GM19467 (cell line): ENCODE data around the gene AARSD1.
"Not testable (repeated sequence)": the region's sequence is repeated elsewhere in the genome, so short reads cannot be mapped to it uniquely, and the experiment has no call there.

ENCODE experiments used
- ATAC-seq: cut with Tn5 transposase; IDR thresholded peaks from one replicate; pipeline ENCODE4 v1.9.1; 2021; ENCODE audit warnings: mild to moderate bottlenecking, moderate library complexity; ENCODE audit not compliant: unreplicated experiment

AARSD1 gene, protein sequence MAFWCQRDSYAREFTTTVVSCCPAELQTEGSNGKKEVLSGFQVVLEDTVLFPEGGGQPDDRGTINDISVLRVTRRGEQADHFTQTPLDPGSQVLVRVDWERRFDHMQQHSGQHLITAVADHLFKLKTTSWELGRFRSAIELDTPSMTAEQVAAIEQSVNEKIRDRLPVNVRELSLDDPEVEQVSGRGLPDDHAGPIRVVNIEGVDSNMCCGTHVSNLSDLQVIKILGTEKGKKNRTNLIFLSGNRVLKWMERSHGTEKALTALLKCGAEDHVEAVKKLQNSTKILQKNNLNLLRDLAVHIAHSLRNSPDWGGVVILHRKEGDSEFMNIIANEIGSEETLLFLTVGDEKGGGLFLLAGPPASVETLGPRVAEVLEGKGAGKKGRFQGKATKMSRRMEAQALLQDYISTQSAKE

DNA sequence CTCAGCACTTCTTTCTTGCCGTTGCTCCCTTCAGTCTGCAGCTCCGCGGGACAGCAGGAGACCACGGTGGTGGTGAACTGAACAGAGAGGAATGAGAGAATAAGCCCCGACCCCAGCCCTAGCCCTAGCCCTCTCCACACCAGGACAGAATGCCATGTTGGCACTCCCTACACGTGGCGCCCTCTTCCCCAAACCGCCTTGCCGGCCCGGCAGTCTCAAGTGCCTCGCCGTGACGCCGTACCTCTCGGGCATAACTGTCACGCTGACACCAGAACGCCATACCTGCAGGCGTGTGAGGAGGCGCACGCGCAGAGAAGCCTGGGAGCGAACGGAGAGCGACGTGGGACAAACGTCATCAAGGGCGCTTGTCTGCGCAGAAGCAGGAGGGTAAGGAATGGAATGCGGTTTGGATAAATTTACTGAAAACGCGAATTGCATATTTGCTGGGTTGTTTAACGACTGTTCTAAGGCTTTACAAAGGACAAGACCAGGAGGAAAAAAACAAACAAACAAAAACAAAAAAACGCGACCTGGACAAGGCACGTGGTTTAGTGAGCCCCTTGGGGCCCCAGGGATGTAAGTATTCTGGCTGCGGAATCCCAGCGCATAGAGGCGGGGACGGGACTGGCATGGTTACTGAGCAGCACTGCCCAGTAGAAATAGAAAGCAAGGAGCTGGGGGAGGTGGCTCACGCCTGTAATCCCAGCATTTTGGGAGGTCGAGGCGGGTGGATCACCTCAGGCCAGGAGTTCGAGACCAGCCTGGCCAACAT, at the start of gene AARSD1:
AARSD1 (minus strand) TSS at position 294 of the 772 bp plus-strand sequence; CDS start at position 280, 14 bp downstream.
- ATAC-seq, result peak; percentile 67

DNA sequence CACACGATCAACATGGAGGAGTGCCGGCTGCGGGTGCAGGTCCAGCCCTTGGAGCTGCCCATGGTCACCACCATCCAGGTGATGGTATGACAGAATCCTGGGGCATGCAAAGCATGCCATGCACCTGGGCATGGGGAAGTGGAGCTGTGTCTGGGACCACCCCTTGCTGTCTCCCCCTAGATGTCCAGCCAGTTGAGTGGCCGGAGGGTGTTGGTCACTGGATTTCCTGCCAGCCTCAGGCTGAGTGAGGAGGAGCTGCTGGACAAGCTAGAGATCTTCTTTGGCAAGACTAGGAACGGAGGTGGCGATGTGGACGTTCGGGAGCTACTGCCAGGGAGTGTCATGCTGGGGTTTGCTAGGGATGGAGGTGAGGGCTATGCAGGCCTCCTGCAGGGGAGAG, 49.0 kb upstream of the AARSD1 start:
- ATAC-seq, result no peak

DNA sequence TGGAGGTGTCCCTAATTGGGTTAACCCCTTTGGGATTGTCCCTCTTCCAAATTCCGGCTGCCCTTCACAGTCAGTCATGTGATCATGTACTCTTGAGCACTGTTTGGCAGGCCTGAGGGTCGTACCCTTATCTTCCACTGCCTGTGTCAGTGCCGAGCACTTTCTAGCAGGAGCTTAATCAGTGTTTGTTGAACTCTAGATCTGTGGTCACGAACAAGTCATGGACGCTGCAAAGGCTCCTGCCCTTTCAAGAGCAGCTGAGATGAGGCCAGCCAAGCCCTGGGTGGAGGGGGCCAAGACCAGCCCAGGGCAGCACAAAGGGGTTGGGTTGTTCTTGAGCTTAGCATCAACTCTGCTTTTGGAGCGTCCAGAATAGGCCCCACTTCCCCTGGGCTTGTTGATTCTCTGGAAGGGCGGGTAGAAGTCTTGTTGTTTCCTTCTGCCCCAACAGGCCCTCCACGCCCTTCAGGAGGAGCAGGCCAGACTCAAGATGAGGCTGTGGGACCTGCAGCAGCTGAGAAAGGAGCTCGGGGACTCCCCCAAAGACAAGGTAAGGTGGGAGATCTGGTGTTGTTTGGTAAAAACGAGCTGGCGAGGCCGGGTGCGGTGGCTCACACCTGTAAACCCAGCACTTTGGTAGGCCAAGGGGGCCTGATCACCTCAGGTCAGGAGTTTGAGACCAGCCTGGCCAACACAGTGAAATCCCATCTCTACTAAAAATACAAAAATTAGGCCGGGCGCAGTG, 47.6 kb upstream of the AARSD1 start:
- no peak for ATAC-seq

DNA sequence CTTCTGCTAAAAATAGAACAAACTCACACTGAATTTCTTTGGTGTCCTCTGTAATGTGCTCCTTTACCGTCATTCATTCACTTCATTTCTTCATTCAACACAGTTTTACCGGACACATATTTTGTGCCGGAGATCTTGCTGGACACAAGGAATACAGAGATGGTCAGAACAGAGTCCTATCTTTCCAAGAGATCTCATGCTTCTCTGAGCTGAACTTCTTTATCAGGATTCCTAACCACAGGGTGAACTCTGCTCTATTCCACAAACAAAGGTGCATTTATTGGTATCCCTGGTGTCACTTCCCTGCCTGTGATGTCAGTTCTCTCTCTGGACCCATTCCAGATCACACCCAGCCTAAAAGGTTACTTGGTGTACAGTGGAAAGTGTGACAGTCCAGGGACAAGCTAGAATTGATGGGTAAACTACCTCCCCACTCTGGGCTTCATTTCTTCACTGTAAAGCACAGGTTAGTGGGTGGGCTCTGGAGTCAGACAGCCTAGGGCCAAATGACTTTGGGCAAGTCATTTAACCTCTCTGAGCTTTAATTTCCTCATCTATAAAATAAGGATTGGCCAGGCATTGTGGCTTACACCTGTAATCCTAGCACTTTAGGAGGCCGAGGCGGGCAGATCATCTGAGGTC, 46.5 kb upstream of the AARSD1 start:
- ATAC-seq, result no peak

DNA sequence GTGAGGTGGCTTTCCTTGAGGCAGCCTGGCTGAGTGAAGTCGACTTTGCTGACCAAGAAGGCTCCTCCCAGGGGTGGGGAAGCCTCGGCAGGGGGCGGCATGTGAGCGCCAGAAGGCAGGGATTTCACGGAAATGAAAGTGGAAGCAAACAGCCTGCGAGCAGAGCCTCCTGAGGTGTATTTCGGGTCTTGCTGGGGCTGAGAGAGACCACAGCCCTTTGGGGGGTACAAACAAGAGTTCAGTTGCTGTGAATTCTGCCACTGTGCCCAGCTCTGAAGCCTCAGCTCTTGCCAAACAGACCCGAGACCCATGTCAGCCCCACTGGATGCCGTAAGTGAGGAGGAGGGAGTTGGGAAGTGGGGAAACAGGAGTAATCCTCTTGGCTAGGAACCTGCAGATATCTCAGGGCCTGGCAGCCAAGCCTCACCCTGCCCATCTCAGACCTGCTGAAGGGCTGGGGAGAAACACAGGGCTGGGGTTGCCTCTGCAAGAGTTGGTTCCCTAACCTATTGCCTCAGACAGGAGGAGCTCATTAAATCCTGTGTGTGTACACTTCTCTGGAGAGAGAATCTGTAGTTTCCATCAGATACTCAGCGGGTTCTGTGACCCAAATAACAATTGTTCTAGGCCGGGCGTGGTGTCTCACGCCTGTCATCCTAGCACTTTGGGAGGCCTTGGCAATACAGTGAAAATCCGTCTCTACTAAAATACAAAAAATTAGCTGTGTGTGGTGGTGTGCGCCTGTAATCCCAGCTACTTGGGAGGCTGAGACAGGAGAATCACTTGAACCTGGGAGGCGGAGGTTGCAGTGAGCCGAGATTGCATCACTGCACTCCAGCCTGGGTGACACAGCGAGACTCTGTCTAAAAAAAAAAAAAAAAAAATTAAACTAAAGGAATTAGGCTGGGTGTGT, 42.6 kb upstream of the AARSD1 start, which contains the start of gene IFI35:
IFI35 (plus strand) TSS at position 146 of the 913 bp plus-strand sequence; CDS start at position 310, 164 bp downstream.
- ATAC-seq, result peak; percentile 77

DNA sequence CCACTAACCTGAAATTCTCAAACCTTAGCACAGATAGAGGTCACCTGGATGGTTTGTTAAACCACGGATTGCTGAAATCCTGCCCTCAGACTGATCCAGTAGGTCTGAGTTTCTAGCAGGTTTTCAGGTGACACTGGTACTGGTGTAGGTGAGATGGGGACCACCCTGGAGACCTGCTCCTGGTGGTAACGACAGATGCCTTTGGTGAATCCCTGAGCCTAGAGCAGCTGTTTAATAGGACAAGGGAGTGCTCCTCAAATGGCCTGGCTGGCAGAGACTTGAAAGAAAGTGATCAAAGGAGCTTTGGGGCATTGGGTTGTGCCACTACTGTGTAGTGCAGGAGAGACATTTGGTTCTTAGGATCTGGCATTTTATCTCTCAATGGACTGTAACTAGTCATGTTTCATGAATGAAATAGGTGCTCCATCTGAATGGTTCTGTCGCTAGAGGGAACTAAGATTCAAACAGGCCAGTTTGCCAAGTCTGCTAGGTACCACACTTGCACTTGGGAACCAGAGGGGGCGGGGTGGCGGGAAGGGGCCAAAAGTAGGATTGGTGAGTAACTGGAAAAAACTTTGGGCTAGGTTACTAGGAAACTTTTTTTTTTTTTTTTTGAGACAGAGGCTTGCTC, 39.4 kb upstream of the AARSD1 start:
- ATAC-seq, result no peak

DNA sequence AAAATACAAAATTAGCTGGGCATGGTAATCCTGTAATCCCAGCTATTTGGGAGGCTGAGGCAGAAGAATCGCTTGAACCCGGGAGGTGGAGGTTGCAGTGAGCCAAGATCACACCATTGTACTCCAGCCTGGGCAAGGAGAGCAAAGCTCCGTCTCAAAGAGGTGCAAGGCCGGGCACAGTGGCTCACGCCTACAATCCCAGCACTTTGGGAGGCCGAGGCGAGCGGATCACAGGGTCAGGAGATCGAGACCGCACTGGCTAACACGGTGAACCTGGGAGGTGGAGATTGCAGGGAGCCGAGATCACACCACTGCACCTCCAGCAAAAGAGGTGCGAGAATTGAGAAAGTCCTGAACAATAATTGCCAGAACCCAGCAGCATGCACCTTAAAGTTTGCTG, 36.6 kb upstream of the AARSD1 start:
- not testable (repeated sequence) for ATAC-seq

DNA sequence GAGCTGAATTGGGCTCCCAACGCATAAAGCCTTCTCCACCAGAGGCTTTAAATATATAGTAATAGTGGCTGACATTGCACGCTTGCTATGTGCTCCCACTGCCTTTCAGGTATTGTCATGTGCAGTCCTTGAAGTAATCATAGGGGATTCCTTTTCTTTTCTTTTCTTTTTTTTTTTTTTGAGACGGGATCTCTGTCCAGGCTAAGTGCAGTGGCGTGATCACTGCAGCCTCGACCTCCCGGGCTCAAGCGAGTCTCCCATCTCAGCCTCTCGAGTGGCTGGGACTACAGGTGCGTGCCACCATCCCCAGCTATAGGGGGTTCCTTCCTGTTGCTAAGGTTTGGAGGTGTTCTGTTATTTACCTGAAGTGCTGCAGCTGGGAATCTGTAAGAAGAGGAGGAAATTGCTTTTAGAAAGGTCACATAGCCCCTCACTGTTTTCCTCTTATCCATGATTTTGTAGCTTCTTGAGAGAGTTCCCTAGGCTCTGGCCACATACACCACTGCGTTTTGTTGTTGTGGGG, 34.8 kb upstream of the AARSD1 start:
- ATAC-seq, result no peak

DNA sequence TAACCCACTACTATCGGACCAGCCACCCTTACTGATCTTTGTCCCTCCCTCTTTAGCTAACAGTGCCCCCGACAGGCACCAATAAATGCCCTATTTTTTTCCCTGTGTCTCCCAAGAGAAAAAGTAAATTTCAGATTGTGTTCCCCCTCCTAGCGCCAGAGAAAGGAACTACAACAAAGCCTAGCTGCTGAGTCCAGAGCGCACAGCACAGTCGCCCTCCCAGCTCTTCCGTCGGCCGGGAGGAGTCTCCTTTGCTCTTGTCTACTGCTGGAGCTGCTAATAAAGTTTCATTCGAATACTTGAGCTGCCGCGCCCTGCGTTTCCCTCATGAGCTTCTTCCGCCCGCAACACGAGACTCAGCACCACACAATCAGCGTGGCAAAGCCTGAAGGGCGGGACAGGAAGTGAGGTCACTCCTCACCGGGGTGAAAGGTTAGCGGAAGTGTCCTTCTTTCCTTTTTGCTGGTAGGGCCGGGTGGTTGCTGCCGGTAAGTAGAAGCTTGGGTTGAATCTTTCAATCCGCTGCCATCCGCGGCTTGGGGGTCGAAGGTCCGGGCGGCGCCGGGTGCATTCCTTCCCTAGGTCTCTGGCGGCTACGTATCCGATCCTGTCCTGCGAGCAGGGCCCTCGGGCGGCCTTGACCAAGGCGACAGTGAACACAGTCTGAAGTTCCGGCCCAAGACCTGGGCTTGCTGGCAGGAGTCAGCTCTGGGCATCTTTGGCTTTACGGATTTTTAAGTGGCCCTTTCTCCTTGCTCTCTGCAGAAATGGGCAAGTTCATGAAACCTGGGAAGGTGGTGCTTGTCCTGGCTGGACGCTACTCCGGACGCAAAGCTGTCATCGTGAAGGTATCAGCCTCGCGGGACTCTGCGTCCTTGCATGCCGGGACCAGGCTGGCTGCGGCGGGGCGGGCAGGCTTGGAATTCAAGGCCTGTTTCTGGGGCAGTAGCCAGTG, 34.0 kb upstream of the AARSD1 start, which contains the start of gene RPL27:
RPL27 (plus strand) TSS at position 436 of the 955 bp plus-strand sequence; CDS start at position 768, 332 bp downstream.
- ATAC-seq, result peak; percentile 93

DNA sequence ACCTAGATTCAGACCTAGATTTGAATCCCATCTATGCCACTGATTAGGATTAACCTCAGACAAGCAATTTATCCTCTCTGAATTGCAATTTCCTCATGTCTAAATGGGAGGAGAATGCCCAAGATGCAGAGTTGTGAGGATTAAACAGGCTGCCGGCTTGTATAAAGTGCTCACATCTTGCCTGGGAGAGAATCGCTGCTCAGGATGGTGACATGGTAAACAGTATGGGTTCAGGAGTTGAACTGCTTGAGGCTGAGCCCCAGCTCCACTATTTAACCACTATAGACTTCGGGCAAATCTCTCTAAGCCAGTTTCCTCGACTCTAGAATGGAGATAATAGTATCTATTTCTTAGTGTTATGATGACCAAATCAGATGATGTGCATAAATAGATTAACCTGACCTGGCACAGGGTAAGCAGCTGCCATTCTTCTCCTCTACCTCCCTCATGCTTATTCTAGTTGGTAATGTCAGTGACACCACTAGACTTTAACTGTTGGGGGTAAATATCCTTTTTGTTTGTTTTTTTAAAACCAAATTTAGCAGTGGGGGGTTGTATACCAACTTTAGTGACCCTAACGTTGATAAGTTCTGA, 33.2 kb upstream of the AARSD1 start:
- no peak for ATAC-seq

DNA sequence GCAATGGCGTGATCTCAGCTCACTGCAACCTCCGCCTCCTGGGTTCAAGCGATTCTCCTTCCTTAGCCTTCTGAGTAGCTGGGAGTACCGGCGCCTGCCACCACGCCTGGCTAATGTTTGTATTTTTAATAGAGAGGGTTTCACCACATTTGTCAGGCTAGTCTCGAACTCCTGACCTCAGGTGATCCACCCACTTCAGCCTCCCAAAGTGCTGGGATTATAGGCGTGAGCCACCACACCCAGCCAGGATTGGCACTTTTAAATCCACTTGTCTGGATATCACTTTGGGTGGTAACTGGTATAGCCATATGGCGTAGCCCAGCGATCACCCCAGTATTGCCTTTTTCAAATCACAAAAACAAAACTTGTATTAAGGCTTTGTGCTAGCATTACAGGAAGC, 29.7 kb upstream of the AARSD1 start:
- not testable (repeated sequence) for ATAC-seq

DNA sequence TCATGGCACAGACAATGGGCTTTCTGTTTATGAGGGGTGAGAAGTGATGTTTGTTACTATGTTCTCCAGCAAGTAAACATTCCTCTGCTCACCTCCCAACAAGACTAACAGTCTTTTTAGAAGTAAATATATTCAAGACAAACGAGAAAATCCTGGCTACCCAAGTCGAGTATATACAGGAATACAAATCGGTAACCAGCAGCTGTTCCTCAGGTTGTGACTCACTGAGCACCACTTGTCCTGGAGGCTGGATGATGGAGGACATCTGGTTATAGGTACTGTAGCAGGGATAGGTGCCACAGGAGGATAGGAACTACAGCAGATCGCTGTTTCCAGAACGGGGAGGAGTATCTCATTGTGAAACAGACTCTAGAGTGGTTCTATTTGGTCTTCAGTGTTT, 28.6 kb upstream of the AARSD1 start:
- no peak for ATAC-seq

DNA sequence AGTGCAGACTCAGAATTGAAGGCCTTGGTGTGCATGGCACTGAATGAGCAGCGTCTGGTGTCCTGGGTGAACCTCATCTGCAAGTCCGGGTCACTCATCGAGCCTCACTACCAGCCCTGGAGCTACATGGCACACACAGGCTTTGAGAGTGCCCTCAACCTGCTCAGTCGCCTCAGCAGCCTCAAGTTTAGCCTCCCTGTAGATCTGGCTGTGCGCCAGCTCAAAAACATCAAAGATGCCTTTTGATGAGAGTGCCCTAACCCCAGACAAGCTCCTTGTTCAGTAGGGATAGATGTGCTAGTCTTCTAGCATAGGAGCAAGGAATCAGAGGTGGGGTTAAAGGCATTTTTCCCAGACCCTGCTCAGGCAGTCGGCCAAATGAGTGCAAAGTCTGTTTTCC, 27.2 kb upstream of the AARSD1 start:
- no peak for ATAC-seq

DNA sequence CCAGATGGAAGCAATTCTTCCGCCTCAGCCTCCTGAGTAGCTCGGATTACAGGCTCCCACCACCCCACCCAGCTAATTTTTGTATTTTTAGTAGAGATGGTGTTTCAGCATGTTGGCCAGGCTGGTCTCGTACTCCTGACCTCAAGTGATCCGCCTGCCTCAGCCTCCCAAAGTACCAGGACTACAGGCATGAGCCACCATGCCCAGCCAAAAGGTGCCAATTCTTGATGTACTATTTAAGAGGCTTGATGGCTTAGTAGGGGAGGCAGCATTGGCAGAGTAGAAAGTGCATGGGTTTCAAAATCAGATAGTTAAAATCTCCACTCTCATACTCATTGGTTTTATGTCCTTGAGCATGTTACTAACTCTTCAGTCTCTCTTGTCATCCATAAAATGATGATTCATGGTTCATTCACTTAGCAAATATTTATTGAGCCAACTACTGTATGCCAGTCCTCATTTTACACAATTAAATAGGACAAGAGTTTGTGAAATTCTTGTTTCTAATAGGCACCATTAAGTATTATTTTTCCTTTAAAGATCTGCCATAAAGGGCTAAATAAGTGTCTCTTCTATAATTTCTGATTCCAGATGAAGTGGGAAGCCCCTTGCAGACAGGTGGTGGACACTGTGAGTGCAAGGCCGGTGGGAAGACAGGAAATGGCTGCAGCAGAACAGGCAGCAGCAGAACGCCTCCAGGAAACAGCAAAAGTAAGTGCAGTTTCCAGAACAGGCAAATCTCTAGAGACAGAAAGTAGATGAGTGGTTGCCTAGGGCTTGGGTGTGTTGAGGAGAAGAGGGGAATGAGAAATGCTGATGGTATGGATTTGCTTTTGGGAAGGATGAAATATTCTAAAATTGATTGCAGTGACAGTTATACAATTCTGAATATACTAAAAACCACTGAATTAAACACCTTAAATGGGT, 25.7 kb upstream of the AARSD1 start:
- ATAC-seq, result no peak

DNA sequence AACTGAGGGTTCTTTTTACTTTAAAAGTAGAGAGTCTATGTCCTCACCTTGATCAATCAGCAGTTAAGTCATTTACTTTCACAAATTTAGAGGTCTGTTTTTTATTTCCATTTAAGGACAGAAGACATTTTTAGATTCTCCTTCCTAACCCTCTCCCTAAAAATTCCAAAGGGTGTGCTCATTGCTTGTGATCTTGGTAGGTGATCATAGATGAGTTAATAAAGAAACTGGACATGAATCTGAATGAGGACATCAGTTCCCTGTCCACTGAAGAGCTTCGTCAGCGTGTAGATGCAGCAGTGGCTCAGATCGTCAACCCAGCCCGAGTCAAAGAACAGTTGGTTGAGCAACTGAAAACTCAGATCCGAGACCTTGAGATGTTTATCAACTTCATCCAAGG, 24.9 kb upstream of the AARSD1 start:
- no peak for ATAC-seq

DNA sequence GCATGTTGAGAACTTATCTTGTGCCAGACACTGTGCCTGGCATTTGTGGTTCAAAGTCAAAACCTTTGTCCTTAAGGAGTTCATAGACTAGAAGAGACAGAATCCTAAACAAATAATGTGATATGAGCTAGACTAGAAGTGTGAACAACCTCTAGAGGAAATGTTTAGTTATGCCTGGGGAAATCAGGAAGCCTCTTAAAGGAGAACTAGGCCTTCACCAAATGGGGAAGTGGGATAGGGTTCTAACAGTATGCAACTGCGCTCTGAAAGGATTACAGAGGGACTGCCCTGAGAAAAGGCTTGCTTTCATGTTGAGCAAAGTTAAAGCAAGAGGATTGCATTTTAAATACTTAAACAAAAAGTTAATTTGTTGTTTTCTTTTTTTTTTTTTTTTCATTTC, 21.0 kb upstream of the AARSD1 start:
- no peak for ATAC-seq
